IMR-90 (cell line): ENCODE results near the gene DENR.

Experiments
- FOS ChIP-seq: fragments of 150-350 bp; IDR thresholded peaks from 2 replicates; pipeline ENCODE4 v1.6.1; 2016; ENCODE audit warnings: low read depth, low read length
- MAFK ChIP-seq: IDR thresholded peaks from 2 replicates; pipeline ENCODE4 v1.6.1; 2012; ENCODE audit warnings: low read depth, low read length, improper control_type of control experiment
- POLR2A ChIP-seq: IDR thresholded peaks from 2 replicates; pipeline ENCODE4 v1.6.1; 2012; ENCODE audit warnings: mild to moderate bottlenecking, low read depth, low read length
- RAD21 ChIP-seq: IDR thresholded peaks from 2 replicates; pipeline ENCODE4 v1.6.1; 2012; ENCODE audit warnings: low read length, improper control_type of control experiment
- RFX5 ChIP-seq: IDR thresholded peaks from 2 replicates; pipeline ENCODE4 v1.8.0; 2012; ENCODE audit warnings: low read depth, mild to moderate bottlenecking, low read length, moderate library complexity
- SMC3 ChIP-seq: fragments of 150-350 bp; IDR thresholded peaks from 2 replicates; pipeline ENCODE4 v1.6.1; 2016; ENCODE audit warnings: low read depth, mild to moderate bottlenecking, antibody characterized with exemption, low read length, moderate library complexity
- TF ChIP-seq, protein P1 (sequence below): conservative IDR thresholded peaks from 2 replicates; pipeline ENCODE4 v1.5.1; 2012; ENCODE audit warnings: mild to moderate bottlenecking, low read depth, low read length, improper control_type of control experiment

GRCh38 chr12:122807651-122808050 lies 55.0 kb downstream of the DENR start:
- TF ChIP-seq, protein P1, sequence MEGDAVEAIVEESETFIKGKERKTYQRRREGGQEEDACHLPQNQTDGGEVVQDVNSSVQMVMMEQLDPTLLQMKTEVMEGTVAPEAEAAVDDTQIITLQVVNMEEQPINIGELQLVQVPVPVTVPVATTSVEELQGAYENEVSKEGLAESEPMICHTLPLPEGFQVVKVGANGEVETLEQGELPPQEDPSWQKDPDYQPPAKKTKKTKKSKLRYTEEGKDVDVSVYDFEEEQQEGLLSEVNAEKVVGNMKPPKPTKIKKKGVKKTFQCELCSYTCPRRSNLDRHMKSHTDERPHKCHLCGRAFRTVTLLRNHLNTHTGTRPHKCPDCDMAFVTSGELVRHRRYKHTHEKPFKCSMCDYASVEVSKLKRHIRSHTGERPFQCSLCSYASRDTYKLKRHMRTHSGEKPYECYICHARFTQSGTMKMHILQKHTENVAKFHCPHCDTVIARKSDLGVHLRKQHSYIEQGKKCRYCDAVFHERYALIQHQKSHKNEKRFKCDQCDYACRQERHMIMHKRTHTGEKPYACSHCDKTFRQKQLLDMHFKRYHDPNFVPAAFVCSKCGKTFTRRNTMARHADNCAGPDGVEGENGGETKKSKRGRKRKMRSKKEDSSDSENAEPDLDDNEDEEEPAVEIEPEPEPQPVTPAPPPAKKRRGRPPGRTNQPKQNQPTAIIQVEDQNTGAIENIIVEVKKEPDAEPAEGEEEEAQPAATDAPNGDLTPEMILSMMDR: no peak
- TF ChIP-seq MAFK (no peak), RAD21 (no peak), SMC3 (no peak), FOS (no peak), POLR2A (no peak), RFX5 (no peak)
